HCT116 (cell line): ENCODE measurements around the gene NUP43. TPM values are rescaled to one million over a fixed set of nuclear protein-coding genes. Genes with fewer than 3 reads are reported as not detected.
A peak's percentile ranks its signal among the peaks of the same experiment; 100 is the strongest.

Source experiments
- ATAC-seq: fragments of 200-7000 bp; cut with Tn5 transposase; 2 replicates; pipeline ENCODE4 v1.9.1; 2020; ENCODE audit warnings: mild to moderate bottlenecking, moderate library complexity
- BruUV-seq: library from RNA; stranded (reverse); fragments of 400-500 nt; replicated peaks from 2 replicates; lab custom pipeline; 2021; lab: Mats Ljungman, UMichigan
- CTCF ChIA-PET: fragments of 300-600 bp; sonication (Branson Sonifier 250); formaldehyde crosslinking; loops from one replicate; lab custom pipeline; 2021; ENCODE audit warnings: antibody characterized with exemption; lab: Charles Lee
- POLR2A ChIA-PET: fragments of 300-600, 350-600 bp; sonication (Branson Sonifier 250); formaldehyde crosslinking; loops from one replicate; lab custom pipeline; 2021; ENCODE audit warnings: antibody characterized with exemption; lab: Charles Lee
- RAD21 ChIA-PET, 2 experiments: fragments of 300-600 bp; sonication (Branson Sonifier 250); formaldehyde crosslinking; loops; one replicate each; lab custom pipeline; 2023; ENCODE audit warnings: low total read pairs in 2 of 2; ENCODE audit not compliant: uncharacterized antibody in 2 of 2, unreplicated experiment in 2 of 2, low non-redundant PET in 1 of 2; lab: Charles Lee
- DNase-seq: peaks from one replicate; pipeline ENCODE4 v3.0.0-alpha.2; 2010; ENCODE audit warnings: low read depth, low spot score
- H2AFZ ChIP-seq: fragments of 200-600 bp; shearing (Covaris generic), sonication (generic); 2 replicates; pipeline ENCODE4 v1.6.1; 2017; ENCODE audit warnings: low read depth, mixed run types, mixed read lengths, antibody characterized with exemption, low read length; ENCODE audit not compliant: poor library complexity, severe bottlenecking
- H3K27ac ChIP-seq: 2 replicates; pipeline ENCODE4 v1.5.1; 2012; ENCODE audit warnings: low read depth, low read length
- H3K27me3 ChIP-seq: fragments of 200-600 bp; sonication (generic); 2 replicates; pipeline ENCODE4 v1.6.1; 2016; ENCODE audit warnings: mixed run types, low read length, mixed read lengths; ENCODE audit not compliant: insufficient read depth
- H3K36me3 ChIP-seq, 2 experiments: fragments of 200-500 bp in 1 of 2; fragments of 200-600 bp in 1 of 2; sonication (Bioruptor generic) in 1 of 2; sonication (generic) in 1 of 2; 2 replicates each; pipeline versions ENCODE4 v1.5.1 to v1.6.1; 2014 to 2016; ENCODE audit warnings: low read length in 2 of 2, inconsistent platforms in 1 of 2, mixed read lengths in 1 of 2, mixed run types in 1 of 2; ENCODE audit not compliant: insufficient read depth in 2 of 2, control insufficient read depth in 1 of 2
- H3K4me1 ChIP-seq, 2 experiments: fragments of 200-600 bp in 1 of 2; sonication (generic) in 1 of 2; 2 replicates each; pipeline versions ENCODE4 v1.5.1 to v1.6.1; 2012 to 2017; ENCODE audit warnings: low read length in 2 of 2, inconsistent platforms in 1 of 2, mild to moderate bottlenecking in 1 of 2, mixed read lengths in 1 of 2, mixed run types in 1 of 2, moderate library complexity in 1 of 2; ENCODE audit not compliant: insufficient read depth in 2 of 2, control insufficient read depth in 1 of 2
- H3K4me2 ChIP-seq: fragments of 200-600 bp; sonication (generic); 2 replicates; pipeline ENCODE4 v1.6.1; 2017; ENCODE audit warnings: mixed run types, low read length, mixed read lengths
- H3K4me3 ChIP-seq, 2 experiments: fragments of 200-600 bp in 1 of 2; sonication (generic) in 1 of 2; replicated peaks in 1 of 2; 2 replicates each; pipeline ENCODE4 v1.5.1; 2011 to 2016; ENCODE audit warnings: low read length in 2 of 2, control low read depth in 1 of 2, low read depth in 1 of 2, mild to moderate bottlenecking in 1 of 2, mixed read lengths in 1 of 2, mixed run types in 1 of 2
- H3K79me2 ChIP-seq: fragments of 200-600 bp; sonication (generic); 2 replicates; pipeline ENCODE4 v1.6.1; 2017; ENCODE audit warnings: mild to moderate bottlenecking, mixed run types, low read length, moderate library complexity, mixed read lengths; ENCODE audit not compliant: insufficient read depth
- H3K9ac ChIP-seq: fragments of 200-600 bp; sonication (generic); 2 replicates; pipeline ENCODE4 v1.6.1; 2016; ENCODE audit warnings: low read length, mixed read lengths
- H3K9me2 ChIP-seq: fragments of 200-600 bp; sonication (generic), shearing (Covaris generic); 2 replicates; pipeline ENCODE4 v1.6.1; 2017; ENCODE audit warnings: mixed run types, mild to moderate bottlenecking, moderate library complexity; ENCODE audit not compliant: insufficient read depth
- H3K9me3 ChIP-seq, 2 experiments: fragments of 200-500 bp in 1 of 2; fragments of 200-600 bp in 1 of 2; sonication (Bioruptor generic) in 1 of 2; sonication (generic) in 1 of 2; 2 replicates each; pipeline ENCODE4 v1.6.1; 2014 to 2017; ENCODE audit warnings: low read length in 2 of 2, mixed read lengths in 2 of 2, inconsistent platforms in 1 of 2, low read depth in 1 of 2, mild to moderate bottlenecking in 1 of 2, mixed run types in 1 of 2, moderate library complexity in 1 of 2; ENCODE audit not compliant: control insufficient read depth in 1 of 2, insufficient read depth in 1 of 2
- H4K20me1 ChIP-seq: fragments of 200-600 bp; sonication (generic), shearing (Covaris generic); 2 replicates; pipeline ENCODE4 v1.6.1; 2017; ENCODE audit warnings: mixed run types, mild to moderate bottlenecking, moderate library complexity; ENCODE audit not compliant: insufficient read depth
- POLR2AphosphoS5 ChIP-seq: IDR thresholded peaks from 2 replicates; pipeline ENCODE4 v1.6.1; 2011; ENCODE audit warnings: mild to moderate bottlenecking, low read depth, low read length, moderate library complexity
- REST ChIP-seq: IDR thresholded peaks from 2 replicates; pipeline ENCODE4 v1.6.1; 2012; ENCODE audit warnings: low read depth
- SIN3A ChIP-seq: IDR thresholded peaks from 2 replicates; pipeline ENCODE4 v1.6.1; 2012; ENCODE audit warnings: low read depth
- SP1 ChIP-seq: IDR thresholded peaks from 2 replicates; pipeline ENCODE4 v1.6.1; 2012; ENCODE audit warnings: low read depth
- TCF7L2 ChIP-seq: IDR thresholded peaks from 2 replicates; pipeline ENCODE4 v1.7.0; 2011; ENCODE audit warnings: borderline replicate concordance, inconsistent platforms; ENCODE audit not compliant: insufficient read depth, insufficient read length; ENCODE audit errors: extremely low read depth
- intact Hi-C: fragments of 100-400 bp; cut with micrococcal nuclease; formaldehyde crosslinking; loops from 2 replicates; pipeline ENCODE4 v1.10.0; 2022
- total RNA-seq: library from RNA; stranded (reverse); gene quantifications from one replicate; pipeline ENCODE4 v1.2.1, GENCODE V29; 2021; ENCODE audit not compliant: unreplicated experiment
- TF ChIP-seq, protein P1 (sequence below): IDR thresholded peaks from 2 replicates; pipeline ENCODE4 v1.6.1; 2012
- TF ChIP-seq, protein P2 (sequence below): IDR thresholded peaks from 2 replicates; pipeline ENCODE4 v1.6.1; 2012

NUP43 gene
- total RNA-seq, 1 experiment from 2014 or later: 51.0 TPM

DNA sequence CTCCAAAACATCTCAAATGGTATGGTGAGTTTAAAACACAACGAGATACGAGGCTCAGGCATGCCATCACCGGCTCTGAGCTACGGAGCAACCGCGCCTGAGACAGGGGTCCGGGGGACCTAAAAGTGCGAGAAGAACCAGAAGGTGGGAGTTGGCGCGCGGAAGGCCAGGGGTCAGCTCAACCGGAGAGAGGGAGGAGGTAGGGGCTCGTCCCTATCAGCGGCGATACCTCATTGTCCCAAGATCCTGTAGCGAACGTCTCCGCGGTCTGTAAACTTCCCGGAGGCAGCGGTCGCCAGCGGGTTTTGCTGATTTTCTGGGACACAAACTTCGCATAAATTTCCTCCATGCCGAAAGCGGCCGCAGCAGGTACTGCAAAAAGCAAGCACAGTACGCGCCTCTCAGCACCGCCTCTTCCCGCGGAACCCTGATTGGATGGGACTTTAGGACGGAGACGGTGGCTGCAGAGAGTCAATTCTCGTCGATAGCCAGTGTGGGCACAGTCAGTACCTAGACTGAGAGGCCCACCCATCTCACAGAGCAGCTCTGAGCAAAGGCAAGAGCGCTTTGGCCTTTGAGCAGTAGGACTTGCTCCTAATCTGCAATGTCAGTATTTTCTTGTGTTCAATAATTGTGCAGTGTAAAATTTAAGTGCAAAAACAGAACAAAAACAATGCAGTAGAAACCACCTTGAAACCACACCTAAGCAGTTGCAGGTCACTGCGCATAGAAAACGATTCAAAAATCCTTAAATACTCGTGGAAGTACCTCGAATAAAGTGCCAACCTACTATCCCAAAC, at the start of gene NUP43 (continued):
- TF ChIP-seq REST: no peak
- TF ChIP-seq POLR2AphosphoS5: peak; percentile 91
- TF ChIP-seq, protein P1, sequence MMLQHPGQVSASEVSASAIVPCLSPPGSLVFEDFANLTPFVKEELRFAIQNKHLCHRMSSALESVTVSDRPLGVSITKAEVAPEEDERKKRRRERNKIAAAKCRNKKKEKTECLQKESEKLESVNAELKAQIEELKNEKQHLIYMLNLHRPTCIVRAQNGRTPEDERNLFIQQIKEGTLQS: no peak
- TF ChIP-seq, protein P2, sequence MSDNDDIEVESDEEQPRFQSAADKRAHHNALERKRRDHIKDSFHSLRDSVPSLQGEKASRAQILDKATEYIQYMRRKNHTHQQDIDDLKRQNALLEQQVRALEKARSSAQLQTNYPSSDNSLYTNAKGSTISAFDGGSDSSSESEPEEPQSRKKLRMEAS: peak; percentile 87
- peak; percentile 34 for TF ChIP-seq TCF7L2
- TF ChIP-seq, all 23 proteins: peak for 11

GRCh38 chr6:149783551-149783950, 37.2 kb upstream of the NUP43 start:
- Histone ChIP-seq H3K9me3 (no peaks in the 10 kb centered on the region), H4K20me1 (no peaks in the 10 kb centered on the region), H3K4me3 (no peak overlapping the region), H3K9ac (no peak overlapping the region), H3K27ac (no peak overlapping the region), H2AFZ (no peak overlapping the region), H3K79me2 (peaks cover 20% of the 10 kb centered on the region), H3K27me3 (no peaks in the 10 kb centered on the region), H3K36me3 (peaks cover 3 to 5% of the 10 kb centered on the region in 2 experiments; a peak in 2 of 4 replicates), H3K4me2 (no peak overlapping the region), H3K4me1 (no peaks in the 10 kb centered on the region), H3K9me2 (no peaks in the 10 kb centered on the region)
- ChIA-PET CTCF (no interaction called here), POLR2A (no interaction called here), RAD21 (no interaction called here)
- TF ChIP-seq, protein P2: no peak
- no peak for TF ChIP-seq SP1
- no peak for TF ChIP-seq SIN3A
- no peak for TF ChIP-seq TCF7L2
- TF ChIP-seq, protein P1: no peak
- no TSS peak for BruUV-seq
- intact Hi-C loops: no loop called here
- no peak for DNase-seq
- no peak for ATAC-seq
